UCSD-AML1 (cell line): ENCODE data around the gene SPESP1.
"Not testable (repeated sequence)": the region's sequence is repeated elsewhere in the genome, so short reads cannot be mapped to it uniquely, and the experiment has no call there.

Source experiments
- DNase-seq: peaks from one replicate; lab custom pipeline; 2025; ENCODE audit not compliant: unreplicated experiment; lab: John Stamatoyannopoulos, UW

SPESP1 gene

GRCh38 chr15:68962465-68962864 is 32.1 kb downstream of the SPESP1 start:
- no peak for DNase-seq

GRCh38 chr15:68963719-68964118 is 33.4 kb downstream of the SPESP1 start:
- not testable (repeated sequence) for DNase-seq

- no peak for DNase-seq
Observed at GRCh38 chr15:68966996-68967395, 36.7 kb downstream of the SPESP1 start.

- DNase-seq = no peak
Observed at GRCh38 chr15:68967948-68968347, 37.6 kb downstream of the SPESP1 start.

GRCh38 chr15:68969298-68969697 is 39.0 kb downstream of the SPESP1 start:
- DNase-seq = no peak

- DNase-seq = no peak
Observed at GRCh38 chr15:68972201-68973065, 42.1 kb downstream of the SPESP1 start.

- not testable (repeated sequence) for DNase-seq
Observed at GRCh38 chr15:68975651-68976160, 45.4 kb downstream of the SPESP1 start.

- DNase-seq = not testable (repeated sequence)
Observed at GRCh38 chr15:68977426-68977825, 47.1 kb downstream of the SPESP1 start.

GRCh38 chr15:68979006-68979405 is 48.7 kb downstream of the SPESP1 start:
- DNase-seq = no peak

GRCh38 chr15:68979816-68980215 is 49.5 kb downstream of the SPESP1 start:
- no peak for DNase-seq

- no peak for DNase-seq
Observed at GRCh38 chr15:68980786-68981185, 50.5 kb downstream of the SPESP1 start.

- DNase-seq = no peak
Observed at GRCh38 chr15:68981941-68982340, 51.6 kb downstream of the SPESP1 start.

- DNase-seq = no peak
Observed at GRCh38 chr15:68982976-68983563, 52.7 kb downstream of the SPESP1 start.

- DNase-seq = no peak
Observed at GRCh38 chr15:68983961-68984481, 53.7 kb downstream of the SPESP1 start.

GRCh38 chr15:68984586-68984985 is 54.3 kb downstream of the SPESP1 start:
- no peak for DNase-seq

- DNase-seq = no peak
Observed at GRCh38 chr15:68985361-68985891, 55.1 kb downstream of the SPESP1 start.

- DNase-seq = no peak
Observed at GRCh38 chr15:68986322-68986721, 56.0 kb downstream of the SPESP1 start.

- no peak for DNase-seq
Observed at GRCh38 chr15:68987120-68987519, 56.8 kb downstream of the SPESP1 start.

- DNase-seq = no peak
Observed at GRCh38 chr15:68987676-68988075, 57.4 kb downstream of the SPESP1 start.

GRCh38 chr15:68989541-68990230 is 59.4 kb downstream of the SPESP1 start:
- DNase-seq = no peak
